GF-D8 (cell line): ENCODE results near the gene ACSF3.
A peak's percentile ranks its signal among the peaks of the same experiment; 100 is the strongest.

Experiments
- DNase-seq: peaks from one replicate; lab custom pipeline; 2025; lab: John Stamatoyannopoulos, UW

ACSF3 gene

DNA sequence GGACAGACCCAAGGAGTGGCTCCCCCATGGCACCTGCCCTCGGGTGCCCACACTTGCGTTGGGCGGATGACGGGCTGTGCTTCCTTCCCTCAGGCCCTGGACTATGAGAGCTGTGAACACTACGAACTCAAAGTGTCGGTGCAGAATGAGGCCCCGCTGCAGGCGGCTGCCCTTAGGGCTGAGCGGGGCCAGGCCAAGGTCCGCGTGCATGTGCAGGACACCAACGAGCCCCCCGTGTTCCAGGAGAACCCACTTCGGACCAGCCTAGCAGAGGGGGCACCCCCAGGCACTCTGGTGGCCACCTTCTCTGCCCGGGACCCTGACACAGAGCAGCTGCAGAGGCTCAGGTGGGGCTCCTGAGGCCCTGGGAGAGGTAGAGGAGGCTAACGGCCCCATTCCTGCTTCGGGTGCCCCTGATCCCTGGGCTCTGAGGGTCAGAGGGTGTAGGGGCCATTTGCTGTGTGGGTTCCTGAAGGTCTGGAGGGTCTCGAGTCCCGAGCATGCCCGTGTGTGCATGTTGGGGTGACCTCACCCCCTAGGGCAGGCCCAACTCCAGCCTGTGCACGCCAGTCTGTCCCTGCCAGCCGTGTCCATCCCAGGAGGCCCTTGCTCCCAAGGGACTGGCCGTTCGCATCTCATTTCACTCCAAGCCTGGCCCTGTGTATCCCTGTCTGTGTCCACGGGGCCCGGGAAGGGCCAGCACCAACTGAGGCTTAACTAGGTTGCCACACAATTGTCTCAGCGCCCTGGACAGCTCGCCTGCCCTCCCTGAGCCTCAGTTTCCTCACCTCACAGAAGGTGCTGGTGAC is 96.7 kb downstream of the ACSF3 start:
- DNase-seq, result no peak

DNA sequence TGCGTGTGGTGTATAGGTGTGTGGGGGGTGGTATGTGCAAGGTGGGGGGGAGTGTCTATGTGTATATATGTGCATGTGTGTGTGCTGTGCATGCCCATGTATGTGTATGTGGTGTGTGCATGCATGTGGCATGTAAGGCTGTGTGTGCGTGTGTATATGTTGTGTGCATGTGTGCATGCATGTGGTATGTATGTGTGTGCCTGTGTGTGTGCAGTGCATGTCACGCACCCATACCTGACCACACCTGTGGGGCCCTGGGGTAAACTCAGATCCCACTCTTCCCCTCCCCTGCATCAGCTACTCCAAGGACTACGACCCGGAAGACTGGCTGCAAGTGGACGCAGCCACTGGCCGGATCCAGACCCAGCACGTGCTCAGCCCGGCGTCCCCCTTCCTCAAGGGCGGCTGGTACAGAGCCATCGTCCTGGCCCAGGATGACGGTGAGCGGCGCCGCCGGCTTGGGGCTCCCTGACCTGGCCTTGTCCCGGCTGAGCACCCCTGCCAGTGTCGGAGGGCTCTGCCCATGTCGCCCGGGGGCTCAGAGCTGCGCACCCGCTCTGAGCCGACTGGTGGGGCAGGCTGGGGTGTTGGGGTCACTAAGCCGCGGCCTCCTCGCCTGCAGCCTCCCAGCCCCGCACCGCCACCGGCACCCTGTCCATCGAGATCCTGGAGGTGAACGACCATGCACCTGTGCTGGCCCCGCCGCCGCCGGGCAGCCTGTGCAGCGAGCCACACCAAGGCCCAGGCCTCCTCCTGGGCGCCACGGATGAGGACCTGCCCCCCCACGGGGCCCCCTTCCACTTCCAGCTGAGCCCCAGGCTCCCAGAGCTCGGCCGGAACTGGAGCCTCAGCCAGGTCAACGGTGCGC is 97.6 kb downstream of the ACSF3 start:
- DNase-seq, result no peak

DNA sequence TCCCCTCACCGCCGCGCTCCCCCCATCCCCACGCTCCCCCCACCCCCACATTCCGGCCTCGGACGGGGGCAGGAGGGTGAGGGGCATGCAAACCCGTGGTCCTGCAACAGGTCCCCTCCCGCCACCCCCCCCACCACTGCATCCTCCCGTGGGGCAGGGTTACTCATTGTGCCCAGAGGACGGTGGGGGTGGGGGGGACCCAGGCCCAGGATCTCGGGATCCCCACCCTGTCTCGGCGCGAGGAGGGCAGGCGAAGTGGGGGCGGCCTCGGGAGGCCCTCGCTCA is 98.2 kb downstream of the ACSF3 start:
- DNase-seq, result no peak

DNA sequence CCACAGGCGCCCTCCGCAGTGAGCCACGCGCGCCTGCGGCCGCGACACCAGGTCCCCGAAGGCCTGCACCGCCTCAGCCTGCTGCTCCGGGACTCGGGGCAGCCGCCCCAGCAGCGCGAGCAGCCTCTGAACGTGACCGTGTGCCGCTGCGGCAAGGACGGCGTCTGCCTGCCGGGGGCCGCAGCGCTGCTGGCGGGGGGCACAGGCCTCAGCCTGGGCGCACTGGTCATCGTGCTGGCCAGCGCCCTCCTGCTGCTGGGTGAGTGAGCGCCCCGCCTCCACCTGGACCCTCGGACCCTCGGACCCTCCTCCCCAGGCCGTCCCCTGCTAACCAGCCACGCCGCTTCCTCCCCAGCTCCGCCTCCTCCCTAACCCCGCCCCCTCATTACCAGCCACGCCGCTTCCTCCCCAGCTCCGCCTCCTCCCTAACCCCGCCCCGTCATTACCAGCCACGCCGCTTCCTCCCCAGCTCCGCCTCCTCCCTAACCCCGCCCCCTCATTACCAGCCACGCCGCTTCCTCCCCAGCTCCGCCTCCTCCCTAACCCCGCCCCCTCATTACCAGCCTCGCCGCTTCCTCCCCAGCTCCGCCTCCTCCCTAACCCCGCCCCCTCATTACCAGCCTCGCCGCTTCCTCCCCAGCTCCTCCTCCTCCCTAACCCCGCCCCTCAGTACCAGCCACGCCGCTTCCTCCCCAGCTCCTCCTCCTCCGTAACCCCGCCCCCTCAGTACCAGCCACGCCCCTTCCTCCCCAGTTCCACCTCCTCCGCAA is 98.7 kb downstream of the ACSF3 start:
- DNase-seq, result peak; percentile 69

DNA sequence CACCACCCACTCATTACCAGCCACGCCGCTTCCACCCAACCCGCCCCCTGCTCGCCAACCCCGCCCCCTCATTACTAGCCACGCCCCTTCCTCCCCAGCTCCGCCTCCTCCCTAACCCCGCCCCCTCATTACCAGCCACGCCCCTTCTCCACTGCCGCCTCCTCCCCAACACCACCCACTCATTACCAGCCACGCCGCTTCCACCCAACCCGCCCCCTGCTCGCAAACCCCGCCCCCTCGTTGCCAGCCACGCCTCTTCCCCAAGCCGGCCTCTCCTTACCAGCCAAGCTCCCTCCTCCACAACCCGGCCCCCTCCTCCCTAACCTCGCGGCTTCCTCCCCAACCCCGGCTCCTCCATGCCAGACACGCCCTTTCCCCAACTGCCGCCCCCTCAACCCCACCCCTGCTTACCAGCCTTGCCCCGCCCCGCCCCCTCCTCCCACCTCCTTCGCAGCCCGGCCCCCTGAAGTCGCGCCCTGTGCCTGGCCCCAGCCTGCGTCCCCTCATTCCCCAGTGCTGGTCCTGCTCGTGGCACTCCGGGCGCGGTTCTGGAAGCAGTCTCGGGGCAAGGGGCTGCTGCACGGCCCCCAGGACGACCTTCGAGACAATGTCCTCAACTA is 99.4 kb downstream of the ACSF3 start:
- peak; percentile 32 for DNase-seq

DNA sequence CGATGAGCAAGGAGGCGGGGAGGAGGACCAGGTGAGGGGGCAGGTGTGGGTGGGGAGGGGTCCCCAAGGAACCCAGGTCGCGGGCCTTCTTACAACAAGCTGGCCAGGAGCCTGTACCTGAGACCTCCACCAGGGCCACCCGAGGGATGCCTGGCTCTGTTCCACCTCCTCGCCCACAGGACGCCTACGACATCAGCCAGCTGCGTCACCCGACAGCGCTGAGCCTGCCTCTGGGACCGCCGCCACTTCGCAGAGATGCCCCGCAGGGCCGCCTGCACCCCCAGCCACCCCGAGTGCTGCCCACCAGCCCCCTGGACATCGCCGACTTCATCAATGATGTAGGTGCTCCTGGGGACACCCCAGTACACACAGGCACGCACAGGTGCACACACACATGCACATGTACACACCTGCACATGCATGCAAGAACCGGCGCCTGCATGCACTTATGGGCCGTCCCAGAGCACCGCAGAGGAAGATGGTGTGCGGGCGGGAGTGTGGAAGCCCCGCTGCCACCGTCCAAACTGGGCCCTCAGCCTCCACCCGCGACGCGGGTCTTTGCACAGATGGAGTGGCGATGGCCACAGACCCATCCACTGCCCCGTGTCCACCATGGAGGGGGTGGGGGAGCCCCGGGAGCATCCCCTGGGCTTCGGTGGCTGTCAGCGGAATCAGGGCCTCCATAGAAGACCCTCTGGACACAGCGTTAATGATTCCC is 100.1 kb downstream of the ACSF3 start:
- no peak for DNase-seq

DNA sequence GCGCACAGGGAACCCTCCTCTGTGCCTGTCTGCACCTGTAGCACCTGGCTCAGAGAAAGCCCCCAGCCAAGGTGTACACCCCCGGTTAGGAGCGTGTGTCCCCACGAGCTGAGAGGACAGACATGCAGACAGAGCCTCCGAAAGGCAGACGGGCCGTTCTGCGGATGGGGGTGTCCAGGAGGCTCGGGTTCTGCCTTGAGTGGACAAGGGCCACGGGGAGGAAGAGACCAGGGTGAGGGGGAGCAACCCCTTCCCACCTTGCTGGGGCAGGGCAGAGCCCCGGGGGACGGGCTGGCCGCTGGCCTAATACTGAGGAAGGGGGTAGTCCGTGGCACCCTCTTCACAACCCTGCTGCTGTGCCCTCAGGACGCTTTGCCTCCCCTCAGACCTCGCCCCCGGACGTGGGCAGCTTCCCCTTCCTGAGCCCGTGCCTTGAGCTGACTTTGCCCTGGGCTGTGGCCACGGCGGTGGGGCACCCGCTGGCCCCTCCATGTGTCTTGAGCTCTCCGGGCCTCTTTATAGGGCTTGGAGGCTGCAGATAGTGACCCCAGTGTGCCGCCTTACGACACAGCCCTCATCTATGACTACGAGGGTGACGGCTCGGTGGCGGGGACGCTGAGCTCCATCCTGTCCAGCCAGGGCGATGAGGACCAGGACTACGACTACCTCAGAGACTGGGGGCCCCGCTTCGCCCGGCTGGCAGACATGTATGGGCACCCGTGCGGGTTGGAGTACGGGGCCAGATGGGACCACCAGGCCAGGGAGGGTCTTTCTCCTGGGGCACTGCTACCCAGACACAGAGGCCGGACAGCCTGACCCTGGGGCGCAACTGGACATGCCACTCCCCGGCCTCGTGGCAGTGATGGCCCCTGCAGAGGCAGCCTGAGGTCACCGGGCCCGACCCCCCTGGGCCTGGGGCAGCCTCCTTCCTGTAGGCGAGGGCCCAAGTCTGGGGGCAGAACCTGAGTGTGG is 101.0 kb downstream of the ACSF3 start:
- no peak for DNase-seq

DNA sequence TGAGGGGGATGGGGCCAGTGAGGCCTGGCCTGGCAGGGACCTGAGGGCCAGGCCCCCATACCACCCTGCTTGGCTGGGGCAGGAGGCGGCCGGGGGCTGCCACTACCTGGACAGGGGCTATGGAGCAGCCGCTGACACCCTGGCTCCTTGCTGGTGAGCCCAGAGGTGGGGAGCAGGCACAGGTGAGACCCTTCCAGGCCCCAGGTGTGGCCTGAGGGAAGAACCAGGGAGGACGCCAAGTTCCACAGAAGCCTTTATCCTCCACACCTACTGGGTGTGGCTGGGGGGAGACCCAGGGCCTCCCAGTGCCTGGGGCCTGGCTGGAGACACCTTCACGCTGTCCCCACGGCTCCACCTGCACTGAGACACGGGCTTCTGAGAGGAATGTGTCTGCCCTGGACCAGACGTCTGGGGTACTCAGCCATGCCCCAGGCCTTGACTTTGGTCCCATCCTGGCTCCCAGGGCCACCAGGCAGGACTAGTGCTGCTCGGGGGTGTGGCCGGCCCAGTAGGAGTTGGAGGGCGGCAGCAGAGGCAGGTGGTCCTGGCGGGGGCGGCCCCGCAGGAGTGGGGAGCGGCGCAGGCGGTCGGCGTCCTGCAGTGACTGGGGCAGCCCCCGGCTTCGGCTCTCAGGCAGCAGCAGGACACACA is 102.0 kb downstream of the ACSF3 start:
- no peak for DNase-seq

DNA sequence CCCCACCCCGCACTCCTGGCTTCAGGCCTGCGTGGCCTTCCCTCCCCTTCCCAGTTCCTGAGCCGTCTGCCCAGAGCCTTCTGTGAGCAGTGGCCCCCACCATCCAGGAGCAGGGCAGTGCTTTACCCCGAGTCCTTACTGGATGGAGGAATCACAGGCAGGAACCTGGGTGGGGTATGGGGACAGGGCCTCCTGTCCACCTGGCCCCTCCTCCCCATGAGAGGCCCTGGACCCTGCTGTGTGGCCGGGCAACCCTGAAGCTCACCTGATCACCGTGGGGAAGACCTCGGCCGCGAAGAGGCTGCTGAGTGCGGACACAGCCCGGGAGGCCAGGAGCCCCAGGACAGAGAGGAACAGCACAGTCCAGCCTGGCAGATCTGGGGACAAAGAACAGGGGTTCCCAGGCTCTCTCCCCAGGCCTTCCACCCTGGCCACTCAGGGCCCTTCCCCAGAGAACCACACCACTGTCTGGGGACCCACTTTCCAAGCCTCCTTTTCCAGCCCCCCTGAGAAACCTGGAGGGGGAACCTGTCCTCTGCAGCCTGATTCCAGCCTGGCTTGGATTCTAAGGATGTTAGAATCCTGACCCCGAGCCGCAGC is 103.5 kb downstream of the ACSF3 start:
- DNase-seq, result no peak

DNA sequence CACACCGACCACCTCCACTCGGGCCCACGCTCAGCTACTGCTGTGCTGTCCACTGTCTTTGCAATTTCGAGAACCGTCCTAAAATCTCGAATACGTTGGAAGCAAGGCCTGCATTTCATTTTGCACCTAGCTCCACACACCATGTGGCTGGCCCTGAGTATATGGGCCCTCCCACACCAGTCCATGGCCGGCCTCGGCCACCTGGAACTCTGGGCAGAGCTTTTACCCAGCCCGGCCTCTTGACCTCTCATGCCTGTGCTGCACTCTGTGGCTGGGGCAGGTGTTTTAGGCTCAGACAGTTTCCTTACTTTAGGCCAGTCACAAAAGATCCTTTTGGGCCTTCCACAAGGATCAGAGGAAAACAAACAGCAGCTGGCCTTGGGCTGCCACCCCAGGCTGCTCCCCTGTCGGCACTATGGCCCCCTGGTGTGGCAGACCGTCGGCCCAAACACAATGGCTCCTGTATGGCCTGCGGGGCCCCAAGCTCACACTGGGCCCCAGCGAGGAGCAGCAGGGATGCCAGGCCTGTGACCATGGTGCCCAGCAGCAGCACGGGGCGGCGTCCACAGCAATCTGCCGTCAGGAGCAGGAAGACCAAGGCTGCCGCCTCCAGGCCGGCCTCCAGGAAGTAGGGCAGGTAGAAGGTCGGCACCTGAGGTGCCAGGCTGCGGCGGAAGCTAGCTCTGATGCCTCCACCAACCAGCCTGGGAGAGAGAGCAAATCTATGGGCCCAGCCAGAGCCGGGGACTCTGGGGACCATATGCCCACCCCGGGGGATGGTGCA is 104.2 kb downstream of the ACSF3 start:
- no peak for DNase-seq

DNA sequence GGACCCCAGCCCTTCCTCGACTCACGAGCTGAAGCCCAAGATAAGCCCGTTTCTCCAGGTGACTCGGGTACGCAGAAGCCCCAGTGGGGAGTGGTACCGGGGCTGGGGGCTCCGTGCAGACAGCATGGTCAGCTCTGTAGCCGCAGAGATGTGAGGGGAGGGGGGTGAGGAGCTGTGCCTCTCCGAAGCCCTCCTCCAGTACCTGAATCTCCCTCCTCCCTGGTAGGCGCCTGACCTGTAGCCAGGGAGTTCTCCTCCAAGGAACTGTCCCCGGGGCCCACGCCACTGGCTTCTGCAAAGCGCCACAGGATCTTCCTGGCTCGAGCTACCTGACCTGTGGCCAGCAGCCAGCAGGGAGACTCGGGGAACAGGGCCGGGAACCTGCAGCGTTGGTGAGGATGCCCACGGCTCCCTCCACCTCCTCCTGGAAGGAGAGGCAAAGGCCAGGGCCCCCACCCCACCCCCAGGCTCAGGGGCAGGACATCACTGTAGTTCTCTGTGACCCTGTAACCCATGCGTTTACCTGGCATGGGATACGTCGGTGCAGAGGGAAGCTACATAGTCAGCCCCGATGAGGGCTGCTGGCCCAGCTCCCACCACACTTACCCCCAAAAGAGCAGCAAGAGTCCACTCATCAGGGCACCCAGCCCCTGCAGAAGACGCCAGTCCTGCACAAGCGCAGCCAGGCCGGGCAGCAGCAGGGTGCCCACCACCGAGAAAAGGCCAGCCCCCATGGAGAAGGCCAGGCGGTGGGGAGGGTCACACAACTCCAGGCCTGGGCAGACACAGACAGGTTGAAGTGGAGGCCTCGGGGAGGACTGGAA is 105.0 kb downstream of the ACSF3 start:
- DNase-seq, result no peak

DNA sequence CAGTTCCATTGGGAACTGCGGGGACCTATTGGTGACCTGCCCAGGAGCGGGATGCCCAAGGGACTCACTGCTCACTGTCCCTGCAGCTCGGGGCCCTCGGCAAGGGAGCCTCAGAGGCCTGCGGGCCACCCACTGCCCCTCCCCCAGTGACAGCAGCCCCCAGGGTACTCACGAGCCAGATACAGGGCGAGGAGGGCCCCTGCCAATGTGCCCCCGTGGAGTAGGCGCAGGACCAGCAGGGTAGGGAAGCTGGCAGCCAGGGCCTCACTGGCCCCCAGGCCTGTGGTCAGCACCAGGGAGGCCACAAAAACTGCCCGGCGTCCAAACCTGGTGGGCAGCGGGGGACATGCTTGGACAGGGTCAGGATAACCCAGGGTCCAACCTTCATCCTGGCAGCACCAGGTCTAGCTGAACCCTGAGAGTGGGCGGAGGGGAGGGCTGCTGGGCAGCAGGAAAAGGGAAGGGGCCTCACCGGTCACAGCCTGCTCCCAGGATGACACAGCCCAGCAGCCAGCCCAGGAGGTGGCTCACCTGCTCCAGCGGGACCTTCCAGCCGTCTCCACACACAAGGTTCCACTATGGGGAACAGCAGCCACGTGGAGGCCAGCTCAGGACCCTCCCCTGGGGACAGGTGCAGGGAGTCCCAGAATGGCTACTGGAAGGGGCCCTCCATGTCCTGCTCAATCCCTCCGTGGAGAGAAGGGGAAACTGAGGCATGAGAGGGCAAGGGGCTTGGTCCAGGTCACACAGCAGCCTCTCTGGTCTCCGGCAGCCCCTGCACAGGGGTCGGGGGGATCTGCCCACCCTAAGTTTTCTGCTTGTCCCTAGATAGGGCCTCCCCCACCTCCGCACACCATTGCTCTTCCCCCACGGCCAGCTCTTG is 105.8 kb downstream of the ACSF3 start:
- DNase-seq, result no peak

DNA sequence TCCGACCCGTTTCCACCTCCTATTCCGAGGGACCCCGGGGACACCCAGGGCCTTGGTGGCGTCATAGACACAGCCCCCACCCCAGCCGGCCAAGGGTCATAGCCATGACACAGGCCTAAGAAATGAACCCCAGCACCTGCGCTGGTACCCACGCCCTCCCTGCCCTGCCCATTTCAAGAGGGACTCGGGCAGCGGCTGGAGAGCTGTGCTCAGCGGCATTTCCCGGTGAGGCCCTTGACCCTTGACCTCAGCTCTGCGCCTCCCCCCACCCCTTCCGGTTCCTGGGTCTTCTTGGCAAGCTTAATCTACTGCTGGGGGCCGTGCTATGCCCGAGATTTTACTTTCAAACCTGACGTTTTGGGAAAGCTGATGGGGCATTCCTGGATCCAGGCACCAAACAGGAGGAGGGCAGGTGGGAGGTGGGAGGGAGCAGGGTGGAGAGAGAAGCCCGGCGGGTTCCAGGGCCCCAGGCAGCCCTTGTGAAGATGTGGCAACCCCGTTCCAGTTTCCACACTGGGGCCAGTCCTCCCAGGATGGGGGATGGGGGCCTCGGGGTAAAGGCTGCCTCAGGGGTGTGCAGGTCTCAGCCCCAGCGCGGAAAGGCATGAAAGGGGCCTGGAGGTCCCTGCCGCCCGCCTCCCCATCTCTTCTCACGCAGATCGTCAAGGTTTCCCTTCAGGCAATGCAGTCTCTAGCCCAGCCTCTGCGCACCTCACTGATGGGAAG is 106.6 kb downstream of the ACSF3 start, which contains the start of gene SLC22A31:
TSS of gene SLC22A31 (minus strand) at position 414 of the 726 bp plus-strand sequence. CDS start at position 378, 36 bp downstream.
- DNase-seq, result no peak

DNA sequence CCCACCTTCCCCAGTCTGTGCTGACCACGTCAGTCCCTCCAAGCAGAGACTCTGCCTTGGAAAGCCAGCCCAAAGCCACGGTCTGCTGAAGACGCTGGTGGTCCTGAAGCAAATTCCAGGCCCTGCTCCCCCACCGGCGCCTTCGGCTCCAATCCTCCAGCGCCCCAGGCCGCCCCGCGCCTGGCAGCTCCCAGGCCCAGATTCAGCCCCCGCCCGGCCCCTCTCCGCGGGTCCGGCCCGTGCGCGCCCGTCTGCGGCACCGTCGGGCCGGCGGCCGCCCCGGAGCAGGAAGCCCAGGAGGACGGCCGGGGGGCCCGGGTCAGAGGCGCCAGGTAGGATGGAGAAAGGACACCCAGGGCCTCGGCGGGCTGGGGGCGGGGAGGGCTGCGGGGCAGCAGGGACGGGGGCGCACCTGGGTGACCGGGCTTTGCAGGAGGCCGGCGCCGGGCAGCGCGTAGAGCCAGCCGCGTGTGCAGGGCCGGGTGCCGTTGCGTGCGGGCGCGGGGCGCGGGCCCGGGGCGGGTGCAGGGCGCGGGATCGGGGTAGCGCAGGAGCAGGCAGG is 107.3 kb downstream of the ACSF3 start:
- DNase-seq, result no peak
